AG09319 (cell line): ENCODE results near the gene RDH11.

Experiments used
- DNase-seq: peaks from one replicate; pipeline ENCODE4 v3.0.0-alpha.2; 2010; ENCODE audit warnings: low read depth; ENCODE audit errors: extremely low read depth
- CTCF ChIP-seq: IDR thresholded peaks from 2 replicates; pipeline ENCODE4 v1.5.1; 2011; ENCODE audit warnings: low read depth, mild to moderate bottlenecking, inconsistent platforms, low read length, moderate library complexity

Gene RDH11

GRCh38 chr14:67733616-67734015 is 38.1 kb upstream of the RDH11 start:
- no peak for TF ChIP-seq CTCF

GRCh38 chr14:67729072-67729885 is 33.7 kb upstream of the RDH11 start:
- no peak for DNase-seq
- TF ChIP-seq CTCF = no peak

More at GRCh38 chr14:67733616-67734015, 38.1 kb upstream of the RDH11 start:
- no peak for DNase-seq

GRCh38 chr14:67728258-67728657 is 32.7 kb upstream of the RDH11 start:
- no peak for TF ChIP-seq CTCF

GRCh38 chr14:67727361-67727760 is 31.8 kb upstream of the RDH11 start:
- no peak for DNase-seq
- no peak for TF ChIP-seq CTCF

More at GRCh38 chr14:67728258-67728657, 32.7 kb upstream of the RDH11 start:
- no peak for DNase-seq

GRCh38 chr14:67725171-67725570 is 29.6 kb upstream of the RDH11 start:
- no peak for TF ChIP-seq CTCF
- no peak for DNase-seq

- no peak for DNase-seq
- no peak for TF ChIP-seq CTCF
Observed at GRCh38 chr14:67722293-67722692, 26.7 kb upstream of the RDH11 start.

- TF ChIP-seq CTCF = no peak
- DNase-seq = no peak
Observed at GRCh38 chr14:67721875-67722274, 26.3 kb upstream of the RDH11 start.
